Neural cell (in vitro differentiated cells): ENCODE data around the gene HDGFL3. TPM values are rescaled to one million over a fixed set of nuclear protein-coding genes. Genes with fewer than 3 reads are reported as not detected.

Experiments used
- H2AFZ ChIP-seq: fragments of 200-600, 300-800 bp; sonication (generic), shearing (Covaris generic); 2 replicates; pipeline ENCODE4 v1.6.0; 2014; ENCODE audit warnings: low read depth, mild to moderate bottlenecking, antibody characterized with exemption, low read length, moderate library complexity
- H3F3A ChIP-seq: fragments of 200-600 bp; shearing (Covaris generic); 2 replicates; pipeline ENCODE4 v1.6.1; 2016; ENCODE audit warnings: mild to moderate bottlenecking, moderate library complexity, mixed read lengths, antibody characterized with exemption, low read length; ENCODE audit not compliant: insufficient read depth, poor library complexity, severe bottlenecking
- H3K27ac ChIP-seq: fragments of 200-600, 300-800 bp; sonication (generic), shearing (Covaris generic); 2 replicates; pipeline ENCODE4 v1.5.1; 2014; ENCODE audit warnings: mild to moderate bottlenecking, low read length, moderate library complexity
- H3K27me3 ChIP-seq: fragments of 300-800, 200-600 bp; sonication (generic), shearing (Covaris generic); 2 replicates; pipeline ENCODE4 v1.6.0; 2014; ENCODE audit warnings: mild to moderate bottlenecking, low read depth, low read length, moderate library complexity; ENCODE audit not compliant: insufficient read depth
- H3K36me3 ChIP-seq: fragments of 300-800, 200-600 bp; sonication (generic), shearing (Covaris generic); 2 replicates; pipeline ENCODE4 v1.5.1; 2014; ENCODE audit warnings: mild to moderate bottlenecking, antibody characterized with exemption, low read length, moderate library complexity; ENCODE audit not compliant: insufficient read depth
- H3K4me2 ChIP-seq: fragments of 300-800, 200-600 bp; sonication (generic), shearing (Covaris generic); 2 replicates; pipeline ENCODE4 v1.6.0; 2014; ENCODE audit warnings: mild to moderate bottlenecking, low read length
- H3K4me3 ChIP-seq: fragments of 300-800, 200-600 bp; sonication (generic), shearing (Covaris generic); 2 replicates; pipeline ENCODE4 v1.5.1; 2014; ENCODE audit warnings: mild to moderate bottlenecking, low read length, moderate library complexity
- H3K79me2 ChIP-seq: fragments of 200-600 bp; shearing (Covaris generic); replicated peaks from 2 replicates; pipeline ENCODE4 v1.6.0; 2014; ENCODE audit warnings: mild to moderate bottlenecking, low read length, moderate library complexity; ENCODE audit not compliant: insufficient read depth
- H3K9ac ChIP-seq: fragments of 300-800, 200-600 bp; sonication (generic), shearing (Covaris generic); 2 replicates; pipeline ENCODE4 v1.6.1; 2016; ENCODE audit warnings: mild to moderate bottlenecking, low read length, mixed read lengths
- H3K9me2 ChIP-seq: fragments of 200-600 bp; shearing (Covaris generic); 2 replicates; pipeline ENCODE4 v1.6.1; 2016; ENCODE audit warnings: mild to moderate bottlenecking, low read length, mixed read lengths; ENCODE audit not compliant: insufficient read depth
- H3K9me3 ChIP-seq: fragments of 200-600, 300-800 bp; sonication (generic), shearing (Covaris generic); 2 replicates; pipeline ENCODE4 v1.6.1; 2016; ENCODE audit warnings: mild to moderate bottlenecking, mixed run types, low read length, moderate library complexity, mixed read lengths
- H4K20me1 ChIP-seq: fragments of 200-600 bp; shearing (Covaris generic); 2 replicates; pipeline ENCODE4 v1.6.1; 2016; ENCODE audit warnings: mild to moderate bottlenecking, mixed run types; ENCODE audit not compliant: insufficient read depth
- CTCF ChIP-seq: fragments of 450-650 bp; IDR thresholded peaks from 2 replicates; pipeline ENCODE4 v1.5.1; 2014; ENCODE audit warnings: antibody characterized with exemption, mild to moderate bottlenecking, moderate library complexity; ENCODE audit not compliant: poor library complexity, severe bottlenecking
- EP300 ChIP-seq: fragments of 450-650 bp; conservative IDR thresholded peaks from 2 replicates; pipeline ENCODE4 v1.6.1; 2014; ENCODE audit warnings: antibody characterized with exemption, mild to moderate bottlenecking, moderate library complexity; ENCODE audit not compliant: poor library complexity, severe bottlenecking
- EZH2 ChIP-seq: fragments of 200-600, 300-800 bp; shearing (Covaris generic), sonication (generic); IDR thresholded peaks from 2 replicates; pipeline ENCODE4 v1.6.1; 2014; ENCODE audit warnings: antibody characterized with exemption, low read length, borderline replicate concordance, mild to moderate bottlenecking; ENCODE audit not compliant: insufficient read depth, poor library complexity, severe bottlenecking
- MXI1 ChIP-seq: fragments of 450-650 bp; conservative IDR thresholded peaks from 2 replicates; pipeline ENCODE4 v1.6.1; 2014; ENCODE audit warnings: antibody characterized with exemption, mild to moderate bottlenecking; ENCODE audit not compliant: poor library complexity, severe bottlenecking
- POLR2AphosphoS5 ChIP-seq: IDR thresholded peaks from 2 replicates; pipeline ENCODE4 v1.6.1; 2012
- RAD21 ChIP-seq: fragments of 450-650 bp; conservative IDR thresholded peaks from 2 replicates; pipeline ENCODE4 v1.6.1; 2014; ENCODE audit warnings: antibody characterized with exemption, mild to moderate bottlenecking, moderate library complexity
- REST ChIP-seq: IDR thresholded peaks from 2 replicates; pipeline ENCODE4 v1.6.1; 2012; ENCODE audit warnings: borderline replicate concordance
- SMC3 ChIP-seq: fragments of 450-650 bp; conservative IDR thresholded peaks from 2 replicates; pipeline ENCODE4 v1.6.1; 2014; ENCODE audit warnings: antibody characterized with exemption, mild to moderate bottlenecking, moderate library complexity; ENCODE audit not compliant: poor library complexity
- TAF1 ChIP-seq: IDR thresholded peaks from 2 replicates; pipeline ENCODE4 v1.6.1; 2012; ENCODE audit warnings: low read depth
- polyA plus RNA-seq: library from polyadenylated mRNA; depleted of rRNA; stranded (reverse); fragments of >200 nt; gene quantifications from 2 replicates; pipeline ENCODE4 v1.2.3, GENCODE V29; 2014

Gene HDGFL3
- polyA plus RNA-seq, 1 donor from 2014 or later = 339 TPM

- no peaks in the 10 kb centered on the region for H3K9me3 ChIP-seq
- H3K79me2 ChIP-seq = no peaks in the 10 kb centered on the region
- no peaks in the 10 kb centered on the region for H3F3A ChIP-seq
- no peaks in the 10 kb centered on the region for H4K20me1 ChIP-seq
- no peak for TF ChIP-seq REST
- TF ChIP-seq EZH2 = no peak
- no peak for TF ChIP-seq MXI1
- no peak for TF ChIP-seq TAF1
- no peak for TF ChIP-seq POLR2AphosphoS5
- no peak for TF ChIP-seq SMC3
- no peak for TF ChIP-seq EP300
- no peak for TF ChIP-seq CTCF
- no peak for TF ChIP-seq RAD21
- no peak overlapping the region for H3K4me3 ChIP-seq
- no peak overlapping the region for H3K9ac ChIP-seq
- no peaks in the 10 kb centered on the region for H3K27me3 ChIP-seq
- H3K36me3 ChIP-seq = peaks cover 4% of the 10 kb centered on the region
- H3K9me2 ChIP-seq = no peaks in the 10 kb centered on the region
- no peak overlapping the region for H3K27ac ChIP-seq
- no peak overlapping the region for H2AFZ ChIP-seq
- no peak overlapping the region for H3K4me2 ChIP-seq
Observed at GRCh38 chr15:83099290-83099689, 108.3 kb downstream of the HDGFL3 start.

DNA sequence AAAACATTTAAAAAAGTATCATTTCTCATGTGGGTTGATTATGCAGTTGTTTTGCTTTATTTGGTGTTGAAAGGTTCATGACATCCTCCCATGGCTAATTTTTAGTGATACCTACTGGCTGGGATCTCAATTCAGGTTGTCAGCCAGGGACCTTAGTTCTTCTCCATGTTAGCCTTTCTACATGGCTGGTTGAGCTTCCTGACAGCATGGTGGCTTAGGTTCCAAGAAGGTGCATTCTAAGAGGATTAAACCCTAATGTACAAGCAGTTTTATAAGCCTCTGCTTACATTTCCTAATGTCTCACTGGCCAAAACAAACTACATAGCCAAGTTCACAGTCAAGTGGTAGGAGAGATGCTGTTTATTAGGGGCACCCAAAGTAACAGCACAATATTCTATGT lies 109.5 kb downstream of the HDGFL3 start:
- Histone ChIP-seq H3K79me2 (no peaks in the 10 kb centered on the region), H4K20me1 (no peaks in the 10 kb centered on the region), H3K36me3 (peaks cover 4% of the 10 kb centered on the region), H2AFZ (no peak overlapping the region), H3K4me2 (no peak overlapping the region), H3K9me2 (no peaks in the 10 kb centered on the region), H3F3A (no peaks in the 10 kb centered on the region), H3K27ac (no peak overlapping the region), H3K9me3 (no peaks in the 10 kb centered on the region), H3K4me3 (no peak overlapping the region), H3K27me3 (no peaks in the 10 kb centered on the region), H3K9ac (no peak overlapping the region)
- TF ChIP-seq EZH2 (no peak), TAF1 (no peak), CTCF (no peak), SMC3 (no peak), EP300 (no peak), RAD21 (no peak), POLR2AphosphoS5 (no peak), REST (no peak), MXI1 (no peak)
